CD4-positive, alpha-beta T cell treated with Interleukin-12 subunit alpha and Interleukin-12 subunit beta, for 1 hour (primary cell): ENCODE data around the gene CD46.

Source experiments
- DNase-seq: peaks from one replicate; pipeline ENCODE4 v3.0.0-alpha.2; 2020

CD46 gene

GRCh38 chr1:207817166-207817565 lies 65.3 kb downstream of the CD46 start:
- DNase-seq = no peak

- DNase-seq = no peak
Observed at GRCh38 chr1:207817778-207818751, 66.2 kb downstream of the CD46 start.

DNA sequence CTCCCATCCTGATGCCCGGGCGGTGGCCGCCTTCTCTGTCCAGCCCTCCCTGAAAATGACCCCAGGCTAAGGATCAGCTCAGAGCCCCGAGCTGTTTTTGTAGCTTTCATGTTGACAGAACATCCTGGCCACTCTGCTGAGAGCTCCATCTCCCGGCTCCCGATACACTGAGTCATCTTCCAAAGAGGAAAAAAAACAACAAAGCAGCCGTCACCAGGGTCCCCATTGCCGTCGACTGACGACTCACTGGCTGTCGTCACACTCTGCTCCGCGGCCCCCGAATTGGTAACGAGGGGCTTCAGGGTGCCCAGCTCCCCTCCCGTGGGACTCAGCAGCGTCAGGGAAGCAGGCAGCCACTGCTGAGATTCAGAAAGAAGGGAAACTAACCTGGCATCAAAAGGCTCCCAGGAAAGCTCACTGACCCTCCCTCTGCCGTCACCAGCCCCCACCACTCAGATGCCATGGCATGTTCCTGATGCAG lies 67.2 kb downstream of the CD46 start:
- DNase-seq = no peak

DNA sequence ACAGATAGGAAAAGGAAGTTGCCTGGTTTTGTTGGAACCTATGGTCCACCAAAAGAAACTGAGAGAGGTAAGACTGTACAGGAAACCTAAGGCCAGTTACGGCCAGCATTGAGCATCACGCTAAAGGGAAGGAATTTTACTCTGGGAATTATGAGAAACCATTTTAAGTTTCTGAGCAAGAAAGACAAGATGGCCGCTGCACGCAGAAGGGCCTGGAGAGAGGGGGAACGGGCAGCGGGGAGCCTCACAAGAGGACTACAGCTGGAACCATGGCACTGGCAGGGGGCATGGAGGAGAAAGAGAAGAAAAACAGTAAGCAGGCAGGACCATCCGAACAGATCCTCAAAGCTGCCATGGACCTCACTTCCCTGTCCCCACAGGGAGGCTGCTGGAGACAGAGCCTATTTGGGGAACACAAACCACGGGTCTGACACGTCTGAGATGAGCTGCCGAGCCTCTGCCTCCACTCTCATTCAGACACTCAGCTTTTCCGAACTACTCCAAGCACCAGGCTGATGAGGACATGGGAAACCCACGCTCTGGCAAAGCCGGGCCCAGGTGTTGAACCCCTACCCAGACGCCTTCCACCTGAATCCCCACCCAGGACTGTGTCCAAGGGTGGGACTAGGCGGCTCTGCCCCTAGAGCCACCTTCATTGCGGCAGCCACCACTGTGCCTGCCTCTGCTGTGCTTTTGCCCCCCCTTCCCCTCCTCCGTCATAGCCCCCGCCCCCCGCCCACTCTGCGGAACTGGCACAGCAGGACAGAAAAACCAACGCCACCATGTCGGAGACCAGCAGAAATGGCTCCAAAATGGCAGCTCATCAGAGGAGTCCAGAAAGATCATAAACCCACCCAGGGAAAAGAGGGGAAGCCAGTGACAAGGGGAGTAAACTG lies 69.0 kb downstream of the CD46 start:
- DNase-seq = no peak

- DNase-seq = no peak
Observed at GRCh38 chr1:207821464-207822045, 69.7 kb downstream of the CD46 start.

DNA sequence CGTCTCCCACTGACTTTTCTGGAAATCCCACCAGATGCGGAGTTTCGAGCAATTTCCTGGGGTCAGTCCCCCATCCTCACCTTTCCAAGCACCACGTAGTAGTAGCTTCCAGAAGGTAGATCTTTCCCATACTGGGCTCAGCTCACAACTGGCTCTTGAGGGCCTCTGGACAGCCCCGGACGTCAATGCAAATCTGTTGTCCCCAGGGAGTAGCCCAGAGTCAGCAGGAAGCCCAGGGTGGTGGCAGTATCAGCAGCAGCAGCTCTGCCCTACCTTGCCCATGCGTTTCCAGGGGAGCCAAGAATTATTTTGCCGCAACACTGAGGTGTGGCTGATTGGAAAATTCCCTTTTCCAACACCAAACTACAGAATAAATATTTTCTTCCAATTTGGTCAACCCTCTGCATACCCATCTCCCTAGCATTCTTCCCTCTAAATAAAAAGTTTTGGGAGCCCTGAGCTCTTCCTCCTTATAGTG lies 70.3 kb downstream of the CD46 start:
- no peak for DNase-seq

- DNase-seq = peak; percentile 86
Observed at GRCh38 chr1:207822602-207823451, 71.0 kb downstream of the CD46 start.

DNA sequence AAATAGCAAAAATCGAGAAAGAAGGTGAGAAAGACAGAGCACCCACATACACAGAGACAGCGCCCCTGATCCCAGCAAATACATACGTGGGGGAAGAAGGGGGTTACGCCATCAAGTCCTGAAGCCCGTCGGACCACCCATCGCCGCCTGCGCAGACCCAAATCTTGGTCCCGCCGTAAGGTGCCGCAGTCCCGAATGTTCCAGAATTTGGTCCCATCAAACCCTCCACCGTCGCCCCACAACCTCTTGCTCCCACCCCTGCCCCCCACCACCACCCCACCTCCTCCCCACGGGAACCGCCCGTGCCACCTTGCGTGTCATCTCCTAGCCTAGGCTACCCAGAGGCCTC lies 71.7 kb downstream of the CD46 start:
- no peak for DNase-seq

- peak; percentile 89 for DNase-seq
Observed at GRCh38 chr1:207823880-207824566, 72.2 kb downstream of the CD46 start.

- no peak for DNase-seq
Observed at GRCh38 chr1:207824691-207825408, 73.0 kb downstream of the CD46 start.

GRCh38 chr1:207825409-207825695 lies 73.5 kb downstream of the CD46 start:
- no peak for DNase-seq

- DNase-seq = peak; percentile 90
Observed at GRCh38 chr1:207825719-207826556, 74.1 kb downstream of the CD46 start.

GRCh38 chr1:207826557-207827487 lies 75.0 kb downstream of the CD46 start:
- no peak for DNase-seq

DNA sequence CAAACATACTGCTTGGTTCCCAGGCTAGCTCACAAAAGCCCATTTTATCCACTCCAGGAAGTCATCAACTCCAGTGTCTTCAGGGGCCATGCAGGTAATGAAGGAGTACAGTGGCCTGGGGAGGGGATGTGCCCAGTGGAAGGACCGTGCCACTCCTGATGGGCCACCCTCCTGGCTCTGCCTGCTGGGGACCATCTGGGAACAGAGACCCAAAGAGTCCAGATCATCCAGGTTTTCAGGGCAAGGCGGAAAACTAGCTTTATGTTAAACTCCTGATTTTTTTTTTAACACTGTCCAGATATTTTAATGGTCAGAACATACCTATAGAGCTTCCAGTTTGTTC lies 75.6 kb downstream of the CD46 start:
- DNase-seq = no peak

GRCh38 chr1:207828046-207828445 lies 76.2 kb downstream of the CD46 start:
- DNase-seq = no peak

DNA sequence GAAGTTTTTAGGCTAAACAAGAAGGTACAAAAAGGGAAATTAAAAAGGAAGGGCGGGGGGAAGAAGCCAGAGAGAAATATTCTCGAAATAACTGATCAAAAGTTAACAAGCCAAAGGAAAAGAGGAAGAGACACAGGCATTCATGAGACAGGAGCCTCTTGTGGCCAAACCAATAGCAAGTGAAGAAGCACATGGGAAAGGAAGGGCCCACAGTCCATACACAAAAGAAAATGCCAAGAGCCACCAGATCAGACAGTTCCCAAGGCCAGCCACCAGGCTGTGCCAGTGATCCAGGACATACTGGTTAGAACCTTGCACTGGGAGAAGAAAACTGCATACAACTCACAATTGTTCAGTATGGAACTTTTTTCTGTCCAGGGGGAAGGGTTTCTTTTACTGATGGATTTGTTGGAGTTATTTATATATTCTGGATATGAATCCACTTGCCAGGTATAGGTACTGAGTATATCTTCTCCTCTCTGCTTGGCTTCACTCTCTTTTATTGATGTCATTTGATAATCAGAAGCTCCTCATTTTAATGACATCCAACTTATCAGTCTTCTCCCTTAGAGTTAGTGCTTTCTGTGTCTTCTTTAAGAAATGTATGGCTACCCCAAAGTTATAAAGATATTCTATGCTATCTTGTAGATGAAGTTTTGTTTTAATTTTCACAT lies 76.8 kb downstream of the CD46 start:
- DNase-seq = peak; percentile 78

DNA sequence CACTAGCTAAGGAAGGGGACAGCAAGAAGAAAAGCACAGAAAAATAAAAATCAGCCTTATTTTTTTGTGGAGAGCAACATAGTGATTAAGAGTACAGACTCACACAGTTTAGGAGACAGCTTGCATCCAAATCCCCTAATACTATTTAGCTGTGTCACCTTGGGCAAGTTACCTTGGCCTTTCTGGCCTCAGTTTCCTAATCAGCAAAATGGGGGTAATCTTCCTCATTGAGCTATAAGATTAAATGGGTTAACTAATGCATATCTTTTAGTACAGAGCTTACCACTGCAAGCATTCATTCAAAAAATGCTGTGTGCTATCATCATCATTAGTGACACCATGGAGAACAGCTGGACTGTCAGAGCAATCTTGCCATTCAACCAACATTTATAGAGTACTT lies 77.7 kb downstream of the CD46 start:
- no peak for DNase-seq

- DNase-seq = no peak
Observed at GRCh38 chr1:207830788-207831187, 78.9 kb downstream of the CD46 start.
